Caco-2 (cell line): ENCODE data around the gene ADGRV1. TPM values are rescaled to one million over a fixed set of nuclear protein-coding genes. Genes with fewer than 3 reads are reported as not detected.
"Not testable (repeated sequence)": the region's sequence is repeated elsewhere in the genome, so short reads cannot be mapped to it uniquely, and the experiment has no call there.

Experiments used
- BruUV-seq: library from RNA; stranded (reverse); fragments of 400-500 nt; replicated peaks from 2 replicates; lab custom pipeline; 2021; lab: Mats Ljungman, UMichigan
- CTCF ChIA-PET: fragments of 300-600 bp; sonication (Branson Sonifier 250); formaldehyde crosslinking; loops from one replicate; lab custom pipeline; 2022; ENCODE audit warnings: antibody characterized with exemption; lab: Charles Lee
- POLR2A ChIA-PET: fragments of 300-600 bp; sonication (Branson Sonifier 250); formaldehyde crosslinking; loops from one replicate; lab custom pipeline; 2022; ENCODE audit warnings: antibody characterized with exemption; lab: Charles Lee
- DNase-seq, 2 experiments: peaks; one replicate each; pipeline versions ENCODE4 v3.0.0 to v3.0.0-alpha.2; 2020 to 2022
- H3K27me3 ChIP-seq: replicated peaks from 2 replicates; pipeline ENCODE4 v1.6.0; 2011; ENCODE audit warnings: low read length; ENCODE audit not compliant: control insufficient read depth, insufficient read depth
- H3K36me3 ChIP-seq: 2 replicates; pipeline ENCODE4 v1.5.1; 2011; ENCODE audit warnings: low read length; ENCODE audit not compliant: control insufficient read depth, insufficient read depth
- H3K4me1 ChIP-seq: fragments of 250-450 bp; sonication (Bioruptor Pico); 2 replicates; pipeline ENCODE4 v1.5.1; 2020; ENCODE audit warnings: mild to moderate bottlenecking
- H3K4me3 ChIP-seq: 2 replicates; pipeline ENCODE4 v1.5.1; 2011; ENCODE audit warnings: low read depth, mild to moderate bottlenecking, control low read depth, low read length
- H3K9me3 ChIP-seq: fragments of 250-450 bp; sonication (Bioruptor Pico); 2 replicates; pipeline ENCODE4 v1.5.1; 2020; ENCODE audit warnings: mild to moderate bottlenecking, moderate library complexity
- H3K27ac Mint-ChIP-seq: one replicate; pipeline ENCODE4 v1.8.0; 2022; ENCODE audit warnings: mixed read lengths; ENCODE audit not compliant: unreplicated experiment
- H3K27me3 Mint-ChIP-seq: one replicate; pipeline ENCODE4 v1.8.0; 2022; ENCODE audit warnings: mixed read lengths; ENCODE audit not compliant: insufficient read depth, unreplicated experiment
- H3K36me3 Mint-ChIP-seq: one replicate; pipeline ENCODE4 v1.8.0; 2022; ENCODE audit warnings: mild to moderate bottlenecking, mixed read lengths; ENCODE audit not compliant: insufficient read depth, unreplicated experiment
- H3K4me1 Mint-ChIP-seq: one replicate; pipeline ENCODE4 v1.8.0; 2022; ENCODE audit warnings: low read depth, mixed read lengths; ENCODE audit not compliant: unreplicated experiment
- H3K4me3 Mint-ChIP-seq: one replicate; pipeline ENCODE4 v1.8.0; 2022; ENCODE audit warnings: mild to moderate bottlenecking, moderate library complexity, mixed read lengths; ENCODE audit not compliant: unreplicated experiment
- H3K9me3 Mint-ChIP-seq: one replicate; pipeline ENCODE4 v1.8.0; 2022; ENCODE audit warnings: mixed read lengths; ENCODE audit not compliant: unreplicated experiment
- CTCF ChIP-seq, 2 experiments: fragments of 200-600 bp in 1 of 2; IDR thresholded peaks; 1 replicate in 1 of 2; 2 replicates in 1 of 2; pipeline versions ENCODE4 v1.5.1 to v1.8.0; 2011 to 2022; ENCODE audit warnings: antibody characterized with exemption in 1 of 2, control low read depth in 1 of 2, inconsistent platforms in 1 of 2, low read depth in 1 of 2, low read length in 1 of 2, mild to moderate bottlenecking in 1 of 2, moderate library complexity in 1 of 2; ENCODE audit not compliant: insufficient read depth in 1 of 2, severe bottlenecking in 1 of 2, unreplicated experiment in 1 of 2
- intact Hi-C: fragments of 100-400 bp; cut with micrococcal nuclease; formaldehyde crosslinking; loops from one replicate; pipeline ENCODE4 v1.10.0; 2022; ENCODE audit not compliant: unreplicated experiment
- total RNA-seq: library from RNA; stranded (reverse); gene quantifications from 2 replicates; pipeline ENCODE4 v1.2.3, GENCODE V29; 2022

ADGRV1 gene
- total RNA-seq, 1 experiment from 2014 or later = 23.2 TPM

- H3K4me1 Mint-ChIP-seq = no peaks in the 10 kb centered on the region
- no peaks in the 10 kb centered on the region for H3K36me3 Mint-ChIP-seq
- DNase-seq = no peak
- no peak overlapping the region for H3K4me3 Mint-ChIP-seq
- CTCF ChIA-PET = no interaction called here
- Histone ChIP-seq H3K27me3 (no peaks in the 10 kb centered on the region), H3K4me1 (no peaks in the 10 kb centered on the region), H3K4me3 (no peak overlapping the region), H3K9me3 (no peaks in the 10 kb centered on the region), H3K36me3 (no peaks in the 10 kb centered on the region)
- TF ChIP-seq CTCF (IDR thresholded peaks at IDR 0.05; ENCODE audit: insufficient read depth in 1 of 2, low read depth in 1 of 2, low read length in 1 of 2, severe bottlenecking in 1 of 2, unreplicated experiment in 1 of 2) = no peak
- no peaks in the 10 kb centered on the region for H3K27me3 Mint-ChIP-seq
- POLR2A ChIA-PET = no interaction called here
- intact Hi-C loops = no loop called here
- BruUV-seq = no TSS peak
- H3K9me3 Mint-ChIP-seq = no peaks in the 10 kb centered on the region
- H3K27ac Mint-ChIP-seq = no peak overlapping the region
These were observed 503.5 kb downstream of the ADGRV1 start for GRCh38 chr5:91061946-91062562.

- H3K4me3 Mint-ChIP-seq, H3K27me3 ChIP-seq, H3K9me3 Mint-ChIP-seq, BruUV-seq, intact Hi-C loops, H3K36me3 ChIP-seq, DNase-seq, H3K4me1 Mint-ChIP-seq, POLR2A ChIA-PET, H3K27ac Mint-ChIP-seq, H3K4me1 ChIP-seq, H3K36me3 Mint-ChIP-seq, H3K27me3 Mint-ChIP-seq, CTCF ChIA-PET, H3K4me3 ChIP-seq, H3K9me3 ChIP-seq: not testable (repeated sequence)
These were observed 504.6 kb downstream of the ADGRV1 start for GRCh38 chr5:91063098-91063690.

- ChIA-PET CTCF (no interaction called here), POLR2A (no interaction called here)
- no peaks in the 10 kb centered on the region for H3K4me1 ChIP-seq
- no peaks in the 10 kb centered on the region for H3K9me3 Mint-ChIP-seq
- H3K9me3 ChIP-seq = no peaks in the 10 kb centered on the region
- no peaks in the 10 kb centered on the region for H3K4me1 Mint-ChIP-seq
- H3K27me3 Mint-ChIP-seq = no peaks in the 10 kb centered on the region
- no peak overlapping the region for H3K27ac Mint-ChIP-seq
- no peak for DNase-seq
- no peaks in the 10 kb centered on the region for H3K27me3 ChIP-seq
- TF ChIP-seq CTCF (IDR thresholded peaks at IDR 0.05; ENCODE audit: insufficient read depth in 1 of 2, low read depth in 1 of 2, low read length in 1 of 2, severe bottlenecking in 1 of 2, unreplicated experiment in 1 of 2) = no peak
- no peaks in the 10 kb centered on the region for H3K36me3 Mint-ChIP-seq
- BruUV-seq = no TSS peak
- H3K4me3 Mint-ChIP-seq = no peak overlapping the region
- H3K4me3 ChIP-seq = no peak overlapping the region
- intact Hi-C loops = no loop called here
- H3K36me3 ChIP-seq = no peaks in the 10 kb centered on the region
These were observed 506.9 kb downstream of the ADGRV1 start for GRCh38 chr5:91065496-91065895.
